HCT116 (cell line): ENCODE results near the gene ARL17A. TPM values are rescaled to one million over a fixed set of nuclear protein-coding genes. Genes with fewer than 3 reads are reported as not detected.
"Not testable (repeated sequence)": the region's sequence is repeated elsewhere in the genome, so short reads cannot be mapped to it uniquely, and the experiment has no call there.

ENCODE experiments used
- ATAC-seq: fragments of 200-7000 bp; cut with Tn5 transposase; 2 replicates; pipeline ENCODE4 v1.9.1; 2020; ENCODE audit warnings: mild to moderate bottlenecking, moderate library complexity
- BruUV-seq: library from RNA; stranded (reverse); fragments of 400-500 nt; replicated peaks from 2 replicates; lab custom pipeline; 2021; lab: Mats Ljungman, UMichigan
- CTCF ChIA-PET: fragments of 300-600 bp; sonication (Branson Sonifier 250); formaldehyde crosslinking; loops from one replicate; lab custom pipeline; 2021; ENCODE audit warnings: antibody characterized with exemption; lab: Charles Lee
- POLR2A ChIA-PET: fragments of 300-600, 350-600 bp; sonication (Branson Sonifier 250); formaldehyde crosslinking; loops from one replicate; lab custom pipeline; 2021; ENCODE audit warnings: antibody characterized with exemption; lab: Charles Lee
- RAD21 ChIA-PET, 2 experiments: fragments of 300-600 bp; sonication (Branson Sonifier 250); formaldehyde crosslinking; loops; one replicate each; lab custom pipeline; 2023; ENCODE audit warnings: low total read pairs in 2 of 2; ENCODE audit not compliant: uncharacterized antibody in 2 of 2, unreplicated experiment in 2 of 2, low non-redundant PET in 1 of 2; lab: Charles Lee
- DNase-seq: peaks from one replicate; pipeline ENCODE4 v3.0.0-alpha.2; 2010; ENCODE audit warnings: low read depth, low spot score
- H2AFZ ChIP-seq: fragments of 200-600 bp; shearing (Covaris generic), sonication (generic); 2 replicates; pipeline ENCODE4 v1.6.1; 2017; ENCODE audit warnings: low read depth, mixed run types, mixed read lengths, antibody characterized with exemption, low read length; ENCODE audit not compliant: poor library complexity, severe bottlenecking
- H3K27ac ChIP-seq: 2 replicates; pipeline ENCODE4 v1.5.1; 2012; ENCODE audit warnings: low read depth, low read length
- H3K27me3 ChIP-seq: fragments of 200-600 bp; sonication (generic); 2 replicates; pipeline ENCODE4 v1.6.1; 2016; ENCODE audit warnings: mixed run types, low read length, mixed read lengths; ENCODE audit not compliant: insufficient read depth
- H3K36me3 ChIP-seq, 2 experiments: fragments of 200-500 bp in 1 of 2; fragments of 200-600 bp in 1 of 2; sonication (Bioruptor generic) in 1 of 2; sonication (generic) in 1 of 2; 2 replicates each; pipeline versions ENCODE4 v1.5.1 to v1.6.1; 2014 to 2016; ENCODE audit warnings: low read length in 2 of 2, inconsistent platforms in 1 of 2, mixed read lengths in 1 of 2, mixed run types in 1 of 2; ENCODE audit not compliant: insufficient read depth in 2 of 2, control insufficient read depth in 1 of 2
- H3K4me1 ChIP-seq, 2 experiments: fragments of 200-600 bp in 1 of 2; sonication (generic) in 1 of 2; 2 replicates each; pipeline versions ENCODE4 v1.5.1 to v1.6.1; 2012 to 2017; ENCODE audit warnings: low read length in 2 of 2, inconsistent platforms in 1 of 2, mild to moderate bottlenecking in 1 of 2, mixed read lengths in 1 of 2, mixed run types in 1 of 2, moderate library complexity in 1 of 2; ENCODE audit not compliant: insufficient read depth in 2 of 2, control insufficient read depth in 1 of 2
- H3K4me2 ChIP-seq: fragments of 200-600 bp; sonication (generic); 2 replicates; pipeline ENCODE4 v1.6.1; 2017; ENCODE audit warnings: mixed run types, low read length, mixed read lengths
- H3K4me3 ChIP-seq, 2 experiments: fragments of 200-600 bp in 1 of 2; sonication (generic) in 1 of 2; replicated peaks in 1 of 2; 2 replicates each; pipeline ENCODE4 v1.5.1; 2011 to 2016; ENCODE audit warnings: low read length in 2 of 2, control low read depth in 1 of 2, low read depth in 1 of 2, mild to moderate bottlenecking in 1 of 2, mixed read lengths in 1 of 2, mixed run types in 1 of 2
- H3K79me2 ChIP-seq: fragments of 200-600 bp; sonication (generic); 2 replicates; pipeline ENCODE4 v1.6.1; 2017; ENCODE audit warnings: mild to moderate bottlenecking, mixed run types, low read length, moderate library complexity, mixed read lengths; ENCODE audit not compliant: insufficient read depth
- H3K9ac ChIP-seq: fragments of 200-600 bp; sonication (generic); 2 replicates; pipeline ENCODE4 v1.6.1; 2016; ENCODE audit warnings: low read length, mixed read lengths
- H3K9me2 ChIP-seq: fragments of 200-600 bp; sonication (generic), shearing (Covaris generic); 2 replicates; pipeline ENCODE4 v1.6.1; 2017; ENCODE audit warnings: mixed run types, mild to moderate bottlenecking, moderate library complexity; ENCODE audit not compliant: insufficient read depth
- H3K9me3 ChIP-seq, 2 experiments: fragments of 200-500 bp in 1 of 2; fragments of 200-600 bp in 1 of 2; sonication (Bioruptor generic) in 1 of 2; sonication (generic) in 1 of 2; 2 replicates each; pipeline ENCODE4 v1.6.1; 2014 to 2017; ENCODE audit warnings: low read length in 2 of 2, mixed read lengths in 2 of 2, inconsistent platforms in 1 of 2, low read depth in 1 of 2, mild to moderate bottlenecking in 1 of 2, mixed run types in 1 of 2, moderate library complexity in 1 of 2; ENCODE audit not compliant: control insufficient read depth in 1 of 2, insufficient read depth in 1 of 2
- H4K20me1 ChIP-seq: fragments of 200-600 bp; sonication (generic), shearing (Covaris generic); 2 replicates; pipeline ENCODE4 v1.6.1; 2017; ENCODE audit warnings: mixed run types, mild to moderate bottlenecking, moderate library complexity; ENCODE audit not compliant: insufficient read depth
- intact Hi-C: fragments of 100-400 bp; cut with micrococcal nuclease; formaldehyde crosslinking; loops from 2 replicates; pipeline ENCODE4 v1.10.0; 2022
- total RNA-seq: library from RNA; stranded (reverse); gene quantifications from one replicate; pipeline ENCODE4 v1.2.1, GENCODE V29; 2021; ENCODE audit not compliant: unreplicated experiment

ARL17A gene
- total RNA-seq, 1 experiment from 2014 or later, result 15.1 TPM

DNA sequence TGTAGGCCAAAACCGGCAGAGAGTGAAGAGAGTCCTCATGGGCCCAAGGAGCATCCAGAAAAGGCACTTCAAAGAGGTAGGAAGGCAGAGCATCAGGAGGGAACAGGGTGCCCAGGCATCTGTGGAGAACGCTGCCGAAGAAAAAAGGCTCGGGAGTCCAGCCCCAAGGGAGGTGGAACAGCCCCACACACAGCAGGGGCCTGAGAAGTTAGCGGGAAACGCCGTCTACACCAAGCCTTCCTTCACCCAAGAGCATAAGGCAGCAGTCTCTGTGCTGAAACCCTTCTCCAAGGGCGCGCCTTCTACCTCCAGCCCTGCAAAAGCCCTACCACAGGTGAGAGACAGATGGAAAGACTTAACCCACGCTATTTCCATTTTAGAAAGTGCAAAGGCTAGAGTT is 30.9 kb downstream of the ARL17A start:
- H3K4me1 ChIP-seq, H3K9ac ChIP-seq, H2AFZ ChIP-seq, H3K4me3 ChIP-seq, H3K9me3 ChIP-seq, H3K27me3 ChIP-seq, H3K79me2 ChIP-seq, RAD21 ChIA-PET, H3K27ac ChIP-seq, BruUV-seq, H4K20me1 ChIP-seq, intact Hi-C loops, DNase-seq, ATAC-seq, CTCF ChIA-PET, H3K4me2 ChIP-seq, H3K9me2 ChIP-seq, POLR2A ChIA-PET, H3K36me3 ChIP-seq: not testable (repeated sequence)

DNA sequence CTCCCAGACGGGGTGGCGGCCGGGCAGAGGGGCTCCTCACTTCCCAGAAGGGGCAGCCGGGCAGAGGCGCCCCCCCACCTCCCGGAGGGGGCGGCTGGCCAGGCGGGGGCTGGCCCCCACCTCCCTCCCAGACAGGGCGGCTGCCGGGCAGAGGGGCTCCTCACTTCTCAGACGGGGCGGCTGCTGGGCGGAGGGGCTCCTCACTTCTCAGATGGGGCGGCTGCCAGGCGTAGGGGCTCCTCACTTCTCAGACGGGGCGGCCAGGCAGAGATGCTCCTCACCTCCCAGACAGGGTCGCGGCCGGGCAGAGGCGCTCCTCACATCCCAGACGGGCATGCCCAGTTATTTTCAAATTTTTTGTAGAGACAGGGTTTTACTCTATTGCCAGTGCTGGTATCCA is 44.8 kb downstream of the ARL17A start:
- POLR2A ChIA-PET, H3K79me2 ChIP-seq, DNase-seq, CTCF ChIA-PET, H3K9ac ChIP-seq, H3K27ac ChIP-seq, RAD21 ChIA-PET, H3K4me2 ChIP-seq, H3K4me3 ChIP-seq, H4K20me1 ChIP-seq, H3K4me1 ChIP-seq, intact Hi-C loops, H3K9me3 ChIP-seq, H2AFZ ChIP-seq, H3K27me3 ChIP-seq, H3K9me2 ChIP-seq, ATAC-seq, H3K36me3 ChIP-seq, BruUV-seq: not testable (repeated sequence)

DNA sequence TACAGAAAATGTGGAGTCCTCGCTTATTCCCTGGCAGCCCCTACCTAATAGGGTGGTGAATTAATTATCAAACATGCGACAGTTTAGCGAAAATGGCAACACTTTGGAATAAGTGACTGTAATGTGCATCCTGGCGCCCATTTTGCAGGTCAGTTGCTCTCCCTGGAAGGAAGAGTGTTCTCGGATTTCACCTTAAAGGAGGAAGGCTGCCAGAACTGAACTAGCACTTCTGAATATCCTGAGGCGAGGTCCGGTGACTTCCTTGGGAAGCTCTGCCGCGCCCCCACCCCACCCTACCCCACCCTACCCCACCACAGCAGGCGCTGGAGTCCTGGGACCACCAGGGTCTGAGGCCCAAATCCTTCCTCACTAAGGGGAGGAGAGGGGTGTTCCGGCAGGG is 67.3 kb downstream of the ARL17A start, which contains the start of gene LRRC37A2:
LRRC37A2 (plus strand) TSS at position 301 of the 400 bp plus-strand sequence. CDS start 245 bp downstream, outside the sequence.
- H3K79me2 ChIP-seq, H2AFZ ChIP-seq, BruUV-seq, RAD21 ChIA-PET, POLR2A ChIA-PET, ATAC-seq, H3K9me2 ChIP-seq, H3K4me2 ChIP-seq, H3K4me1 ChIP-seq, H3K9ac ChIP-seq, H3K27ac ChIP-seq, H3K36me3 ChIP-seq, DNase-seq, intact Hi-C loops, H3K9me3 ChIP-seq, H3K4me3 ChIP-seq, CTCF ChIA-PET, H3K27me3 ChIP-seq, H4K20me1 ChIP-seq: not testable (repeated sequence)

DNA sequence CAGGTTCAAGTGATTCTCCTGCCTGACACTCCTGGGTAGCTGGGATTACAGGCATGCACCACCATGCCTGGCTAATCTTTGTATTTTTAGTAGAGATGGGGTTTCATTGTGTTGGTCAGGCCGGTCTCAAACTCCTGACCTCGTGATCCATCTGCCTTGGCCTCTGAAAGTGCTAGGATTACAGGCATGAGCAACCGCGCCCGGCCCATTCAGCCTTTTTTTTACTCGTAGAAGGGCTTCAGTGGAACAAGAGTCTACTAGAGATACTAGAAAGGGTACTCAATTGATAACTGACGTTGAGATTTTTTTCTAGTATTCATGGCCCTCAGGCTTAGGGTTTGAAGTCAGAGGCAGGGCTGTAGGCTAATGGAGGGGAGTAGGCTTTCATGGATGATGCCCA is 73.6 kb downstream of the ARL17A start:
- H3K27me3 ChIP-seq, H3K27ac ChIP-seq, H3K9me2 ChIP-seq, CTCF ChIA-PET, BruUV-seq, H2AFZ ChIP-seq, H3K4me3 ChIP-seq, H3K9ac ChIP-seq, ATAC-seq, H3K4me1 ChIP-seq, H3K4me2 ChIP-seq, H4K20me1 ChIP-seq, intact Hi-C loops, RAD21 ChIA-PET, H3K9me3 ChIP-seq, DNase-seq, POLR2A ChIA-PET, H3K36me3 ChIP-seq, H3K79me2 ChIP-seq: not testable (repeated sequence)
